K562 (cell line): Measurements from ENCODE around the gene ANO8. TPM values are rescaled to one million over a fixed set of nuclear protein-coding genes. Genes with fewer than 3 reads are reported as not detected.

ENCODE experiments used
- BRD4 ChIP-seq: fragments of 200-600 bp; sonication (generic); IDR thresholded peaks from 2 replicates; pipeline ENCODE4 v1.6.1; 2017; ENCODE audit warnings: inconsistent platforms
- CREBBP ChIP-seq: IDR thresholded peaks from one replicate; pipeline ENCODE4 v1.6.1; 2012; ENCODE audit warnings: low read depth, mild to moderate bottlenecking, control low read depth, inconsistent platforms, low read length
- ELF2 ChIP-seq: fragments of 250-450 bp; sonication (Bioruptor Pico); IDR thresholded peaks from 2 replicates; pipeline ENCODE4 v1.5.0; 2021; ENCODE audit warnings: mild to moderate bottlenecking
- HDAC8 ChIP-seq: fragments of 450-650 bp; IDR thresholded peaks from 2 replicates; pipeline ENCODE4 v1.6.1; 2016; ENCODE audit warnings: mild to moderate bottlenecking, missing genetic modification characterization, moderate library complexity, missing compliant biosample characterization
- HDGF ChIP-seq: fragments of 450-650 bp; IDR thresholded peaks from 2 replicates; pipeline ENCODE4 v1.6.1; 2016
- NR2C2 ChIP-seq, 2 experiments: fragments of 200-800 bp in 1 of 2; sonication (Bioruptor generic) in 1 of 2; sonication (generic) in 1 of 2; formaldehyde crosslinking in 1 of 2; IDR thresholded peaks; 2 replicates each; pipeline versions ENCODE4 v1.6.1 to v1.8.0; 2016 to 2022; ENCODE audit warnings: mild to moderate bottlenecking in 1 of 2, missing compliant biosample characterization in 1 of 2, missing genetic modification characterization in 1 of 2, missing genetic modification reagents in 1 of 2
- NR2F6 ChIP-seq: fragments of 450-650 bp; formaldehyde crosslinking; IDR thresholded peaks from 2 replicates; pipeline ENCODE4 v1.4.0; 2020; ENCODE audit warnings: mild to moderate bottlenecking
- PCBP2 ChIP-seq: fragments of 200-400 bp; formaldehyde crosslinking; IDR thresholded peaks from 2 replicates; pipeline ENCODE4 v1.6.1; 2018; ENCODE audit warnings: low read length, low read depth, mild to moderate bottlenecking, moderate library complexity; ENCODE audit not compliant: poor library complexity, severe bottlenecking
- RAD51 ChIP-seq: fragments of 450-650 bp; IDR thresholded peaks from 2 replicates; pipeline ENCODE4 v1.7.1; 2016; ENCODE audit warnings: low read depth, mild to moderate bottlenecking, borderline replicate concordance
- SETDB1 ChIP-seq: IDR thresholded peaks from one replicate; pipeline ENCODE4 v1.6.1; 2012; ENCODE audit warnings: low read length, control low read depth, inconsistent platforms
- SIN3B ChIP-seq: fragments of 450-650 bp; IDR thresholded peaks from 2 replicates; pipeline ENCODE4 v1.6.1; 2017; ENCODE audit warnings: low read depth, mild to moderate bottlenecking, moderate library complexity
- SMAD4 ChIP-seq: fragments of 250-450 bp; sonication (Bioruptor Pico); conservative IDR thresholded peaks from 2 replicates; pipeline ENCODE4 v1.8.0; 2021; ENCODE audit warnings: inconsistent platforms, mild to moderate bottlenecking, moderate library complexity
- SRSF3 ChIP-seq: fragments of 200-400 bp; formaldehyde crosslinking; IDR thresholded peaks from 2 replicates; pipeline ENCODE4 v1.6.1; 2016; ENCODE audit warnings: mild to moderate bottlenecking, low read length, moderate library complexity; ENCODE audit not compliant: insufficient read depth
- STAT5A ChIP-seq: IDR thresholded peaks from 2 replicates; pipeline ENCODE4 v1.6.1; 2012; ENCODE audit warnings: low read length, inconsistent platforms, borderline replicate concordance
- STAT5B ChIP-seq: fragments of 250-450 bp; sonication (Bioruptor Pico); IDR thresholded peaks from 2 replicates; pipeline ENCODE4 v1.8.0; 2021; ENCODE audit warnings: mild to moderate bottlenecking, inconsistent platforms
- XRCC5 ChIP-seq: fragments of 200-400 bp; formaldehyde crosslinking; IDR thresholded peaks from 2 replicates; pipeline ENCODE4 v1.6.1; 2017; ENCODE audit warnings: low read depth, mild to moderate bottlenecking, low read length
- ZNF212 ChIP-seq: fragments of 450-650 bp; formaldehyde crosslinking; IDR thresholded peaks from 2 replicates; pipeline ENCODE4 v1.4.0; 2020; ENCODE audit warnings: mild to moderate bottlenecking
- ZNF644 ChIP-seq: fragments of 200-800 bp; sonication (Bioruptor generic); IDR thresholded peaks from 2 replicates; pipeline ENCODE4 v1.6.1; 2016; ENCODE audit warnings: low read depth, missing genetic modification characterization, missing compliant biosample characterization
- polyA plus RNA-seq, 8 experiments: library from polyadenylated mRNA; depleted of rRNA in 4 of 8; stranded (reverse) in 5 of 8; unstranded in 3 of 8; fragments of >200 nt; fragmentation: Nextera tagmentation in 2 of 8; fragmentation: Illumina TruSeq in 1 of 8; extraction: Ambion mirVana in 2 of 8; extraction: Trizol in 1 of 8; gene quantifications; 2 replicates each; pipeline versions ENCODE4 v1.2.1 to v1.2.3, GENCODE V29; 2011 to 2014; ENCODE audit warnings: inconsistent platforms in 1 of 8, missing spikeins in 1 of 8
- total RNA-seq, 7 experiments: library from RNA; depleted of rRNA in 6 of 7; stranded (reverse); fragments of >200 nt in 6 of 7; fragmentation: Illumina TruSeq in 2 of 7; extraction: Trizol in 2 of 7; gene quantifications; 2 replicates each; pipeline versions ENCODE4 v1.2.1 to v1.2.3, GENCODE V29; 2011 to 2021; ENCODE audit warnings: low replicate concordance in 1 of 7
- TF ChIP-seq, protein P1 (sequence below): fragments of 250-450 bp; sonication (Bioruptor Pico); IDR thresholded peaks from 2 replicates; pipeline ENCODE4 v1.4.0; 2020; ENCODE audit warnings: mild to moderate bottlenecking, moderate library complexity
- TF ChIP-seq, protein P2 (sequence below): sonication (generic); formaldehyde crosslinking; IDR thresholded peaks from 2 replicates; pipeline ENCODE4 v1.8.0; 2022; ENCODE audit warnings: mild to moderate bottlenecking, missing genetic modification reagents
- TF ChIP-seq, protein P3 (sequence below): fragments of 250-450 bp; sonication (Bioruptor Pico); IDR thresholded peaks from 2 replicates; pipeline ENCODE4 v1.4.0; 2020; ENCODE audit warnings: mild to moderate bottlenecking, moderate library complexity
- TF ChIP-seq, protein P4 (sequence below): fragments of 200-400 bp; formaldehyde crosslinking; IDR thresholded peaks from 2 replicates; pipeline ENCODE4 v1.6.1; 2017; ENCODE audit warnings: mild to moderate bottlenecking, low read depth, low read length, moderate library complexity

ANO8 gene
- total and polyA plus RNA-seq, 9 of the 15 experiments (the other 6 are each of a cell fraction or from before 2014, with no cell fraction given): 0.07 to 7.6 (median 2.3) TPM; not detected in 1

DNA sequence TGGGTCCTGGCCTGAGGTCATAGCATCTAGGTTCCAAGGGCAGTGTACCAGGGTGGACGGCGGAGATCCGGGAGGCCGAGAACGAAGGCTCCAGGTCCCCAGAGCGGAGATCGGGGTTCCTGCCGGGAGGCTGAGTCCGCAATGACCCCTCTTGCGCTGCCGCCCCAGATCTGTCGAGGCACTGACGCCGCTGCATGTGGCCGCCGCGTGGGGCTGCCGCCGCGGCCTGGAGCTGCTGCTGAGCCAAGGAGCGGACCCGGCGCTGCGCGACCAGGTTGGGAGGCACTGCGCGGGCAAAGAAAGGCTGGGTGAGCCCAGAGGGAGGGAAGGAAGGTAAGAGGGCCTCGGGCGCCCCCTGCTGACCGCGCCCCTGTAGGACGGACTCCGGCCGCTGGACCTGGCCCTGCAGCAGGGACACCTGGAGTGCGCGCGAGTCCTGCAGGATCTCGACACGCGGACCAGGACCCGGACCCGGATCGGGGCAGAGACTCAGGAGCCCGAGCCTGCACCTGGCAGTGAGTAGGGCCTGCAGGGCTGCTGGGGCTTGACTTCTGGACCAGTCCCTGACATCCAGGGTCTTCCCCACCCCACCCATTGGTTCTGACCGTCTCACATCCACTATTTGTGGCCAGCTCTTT, 52.0 kb downstream of the ANO8 start (continued):
- TF ChIP-seq SMAD4 (0 out of 2 replicates have a peak, but pooled peaks have one; percentile 44), HDAC8 (tag) (no peak), XRCC5 (no peak), STAT5B (CRISPR knock-in tag) (no peak), ZNF212 (CRISPR knock-in tag) (no peak), SIN3B (peak; percentile 54), ELF2 (no peak), HDGF (no peak), RAD51 (no peak), BRD4 (no peak), CREBBP (no peak), STAT5A (no peak), PCBP2 (no peak), NR2C2 (CRISPR knock-in tag; IDR thresholded peaks at IDR 0.05) (no peak), NR2C2 (tag; IDR thresholded peaks at IDR 0.05) (no peak), SRSF3 (no peak), ZNF644 (no peak), SETDB1 (no peak), NR2F6 (no peak)
- TF ChIP-seq, protein P1, sequence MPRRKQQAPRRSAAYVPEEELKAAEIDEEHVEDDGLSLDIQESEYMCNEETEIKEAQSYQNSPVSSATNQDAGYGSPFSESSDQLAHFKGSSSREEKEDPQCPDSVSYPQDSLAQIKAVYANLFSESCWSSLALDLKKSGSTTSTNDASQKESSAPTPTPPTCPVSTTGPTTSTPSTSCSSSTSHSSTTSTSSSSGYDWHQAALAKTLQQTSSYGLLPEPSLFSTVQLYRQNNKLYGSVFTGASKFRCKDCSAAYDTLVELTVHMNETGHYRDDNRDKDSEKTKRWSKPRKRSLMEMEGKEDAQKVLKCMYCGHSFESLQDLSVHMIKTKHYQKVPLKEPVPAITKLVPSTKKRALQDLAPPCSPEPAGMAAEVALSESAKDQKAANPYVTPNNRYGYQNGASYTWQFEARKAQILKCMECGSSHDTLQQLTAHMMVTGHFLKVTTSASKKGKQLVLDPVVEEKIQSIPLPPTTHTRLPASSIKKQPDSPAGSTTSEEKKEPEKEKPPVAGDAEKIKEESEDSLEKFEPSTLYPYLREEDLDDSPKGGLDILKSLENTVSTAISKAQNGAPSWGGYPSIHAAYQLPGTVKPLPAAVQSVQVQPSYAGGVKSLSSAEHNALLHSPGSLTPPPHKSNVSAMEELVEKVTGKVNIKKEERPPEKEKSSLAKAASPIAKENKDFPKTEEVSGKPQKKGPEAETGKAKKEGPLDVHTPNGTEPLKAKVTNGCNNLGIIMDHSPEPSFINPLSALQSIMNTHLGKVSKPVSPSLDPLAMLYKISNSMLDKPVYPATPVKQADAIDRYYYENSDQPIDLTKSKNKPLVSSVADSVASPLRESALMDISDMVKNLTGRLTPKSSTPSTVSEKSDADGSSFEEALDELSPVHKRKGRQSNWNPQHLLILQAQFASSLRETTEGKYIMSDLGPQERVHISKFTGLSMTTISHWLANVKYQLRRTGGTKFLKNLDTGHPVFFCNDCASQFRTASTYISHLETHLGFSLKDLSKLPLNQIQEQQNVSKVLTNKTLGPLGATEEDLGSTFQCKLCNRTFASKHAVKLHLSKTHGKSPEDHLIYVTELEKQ (CRISPR knock-in tag): no peak
- TF ChIP-seq, protein P2, sequence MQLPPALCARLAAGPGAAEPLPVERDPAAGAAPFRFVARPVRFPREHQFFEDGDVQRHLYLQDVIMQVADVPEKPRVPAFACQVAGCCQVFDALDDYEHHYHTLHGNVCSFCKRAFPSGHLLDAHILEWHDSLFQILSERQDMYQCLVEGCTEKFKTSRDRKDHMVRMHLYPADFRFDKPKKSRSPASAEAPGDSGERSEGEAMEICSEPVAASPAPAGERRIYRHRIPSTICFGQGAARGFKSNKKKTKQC: no peak
- TF ChIP-seq, protein P3, sequence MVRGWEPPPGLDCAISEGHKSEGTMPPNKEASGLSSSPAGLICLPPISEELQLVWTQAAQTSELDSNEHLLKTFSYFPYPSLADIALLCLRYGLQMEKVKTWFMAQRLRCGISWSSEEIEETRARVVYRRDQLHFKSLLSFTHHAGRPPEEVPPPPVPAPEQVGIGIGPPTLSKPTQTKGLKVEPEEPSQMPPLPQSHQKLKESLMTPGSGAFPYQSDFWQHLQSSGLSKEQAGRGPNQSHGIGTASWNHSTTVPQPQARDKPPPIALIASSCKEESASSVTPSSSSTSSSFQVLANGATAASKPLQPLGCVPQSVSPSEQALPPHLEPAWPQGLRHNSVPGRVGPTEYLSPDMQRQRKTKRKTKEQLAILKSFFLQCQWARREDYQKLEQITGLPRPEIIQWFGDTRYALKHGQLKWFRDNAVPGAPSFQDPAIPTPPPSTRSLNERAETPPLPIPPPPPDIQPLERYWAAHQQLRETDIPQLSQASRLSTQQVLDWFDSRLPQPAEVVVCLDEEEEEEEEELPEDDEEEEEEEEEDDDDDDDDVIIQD (CRISPR knock-in tag): no peak
- TF ChIP-seq, protein P4, sequence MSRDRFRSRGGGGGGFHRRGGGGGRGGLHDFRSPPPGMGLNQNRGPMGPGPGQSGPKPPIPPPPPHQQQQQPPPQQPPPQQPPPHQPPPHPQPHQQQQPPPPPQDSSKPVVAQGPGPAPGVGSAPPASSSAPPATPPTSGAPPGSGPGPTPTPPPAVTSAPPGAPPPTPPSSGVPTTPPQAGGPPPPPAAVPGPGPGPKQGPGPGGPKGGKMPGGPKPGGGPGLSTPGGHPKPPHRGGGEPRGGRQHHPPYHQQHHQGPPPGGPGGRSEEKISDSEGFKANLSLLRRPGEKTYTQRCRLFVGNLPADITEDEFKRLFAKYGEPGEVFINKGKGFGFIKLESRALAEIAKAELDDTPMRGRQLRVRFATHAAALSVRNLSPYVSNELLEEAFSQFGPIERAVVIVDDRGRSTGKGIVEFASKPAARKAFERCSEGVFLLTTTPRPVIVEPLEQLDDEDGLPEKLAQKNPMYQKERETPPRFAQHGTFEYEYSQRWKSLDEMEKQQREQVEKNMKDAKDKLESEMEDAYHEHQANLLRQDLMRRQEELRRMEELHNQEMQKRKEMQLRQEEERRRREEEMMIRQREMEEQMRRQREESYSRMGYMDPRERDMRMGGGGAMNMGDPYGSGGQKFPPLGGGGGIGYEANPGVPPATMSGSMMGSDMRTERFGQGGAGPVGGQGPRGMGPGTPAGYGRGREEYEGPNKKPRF: no peak
